Stimulated activated CD8-positive, alpha-beta memory T cell treated with anti-CD3 and anti-CD28 coated beads, Interleukin-7, amount 100 ng/mL, for 48 hours (primary cell): ENCODE measurements around the gene ARHGEF38.

ENCODE experiments used
- DNase-seq, 2 donors: peaks; one replicate each; pipeline ENCODE4 v3.0.0-alpha.2; 2020; ENCODE audit warnings: low read depth in 1 of 2; ENCODE audit errors: extremely low read depth in 1 of 2

ARHGEF38 gene, protein sequence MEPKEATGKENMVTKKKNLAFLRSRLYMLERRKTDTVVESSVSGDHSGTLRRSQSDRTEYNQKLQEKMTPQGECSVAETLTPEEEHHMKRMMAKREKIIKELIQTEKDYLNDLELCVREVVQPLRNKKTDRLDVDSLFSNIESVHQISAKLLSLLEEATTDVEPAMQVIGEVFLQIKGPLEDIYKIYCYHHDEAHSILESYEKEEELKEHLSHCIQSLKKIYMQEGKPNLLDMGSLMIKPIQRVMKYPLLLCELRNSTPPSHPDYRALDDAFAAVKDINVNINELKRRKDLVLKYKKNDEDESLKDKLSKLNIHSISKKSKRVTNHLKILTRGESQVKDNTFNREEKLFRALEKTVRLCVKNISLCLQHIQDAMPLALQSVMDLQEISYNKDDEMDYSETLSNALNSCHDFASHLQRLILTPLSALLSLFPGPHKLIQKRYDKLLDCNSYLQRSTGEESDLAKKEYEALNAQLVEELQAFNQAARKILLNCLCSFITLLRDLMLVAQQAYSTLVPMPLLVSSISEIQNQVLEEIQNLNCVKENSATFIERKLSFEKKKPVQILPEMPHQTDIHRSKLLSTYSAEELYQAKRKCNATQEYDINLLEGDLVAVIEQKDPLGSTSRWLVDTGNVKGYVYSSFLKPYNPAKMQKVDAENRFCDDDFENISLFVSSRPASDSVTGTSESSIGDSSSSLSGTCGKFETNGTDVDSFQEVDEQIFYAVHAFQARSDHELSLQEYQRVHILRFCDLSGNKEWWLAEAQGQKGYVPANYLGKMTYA

GRCh38 chr4:105551965-105552746 lies at the start of gene ARHGEF38:
TSS of gene ARHGEF38 (plus strand) at chr4:105552620. CDS start at chr4:105552766, 146 bp downstream.
- DNase-seq, result no peak

DNA sequence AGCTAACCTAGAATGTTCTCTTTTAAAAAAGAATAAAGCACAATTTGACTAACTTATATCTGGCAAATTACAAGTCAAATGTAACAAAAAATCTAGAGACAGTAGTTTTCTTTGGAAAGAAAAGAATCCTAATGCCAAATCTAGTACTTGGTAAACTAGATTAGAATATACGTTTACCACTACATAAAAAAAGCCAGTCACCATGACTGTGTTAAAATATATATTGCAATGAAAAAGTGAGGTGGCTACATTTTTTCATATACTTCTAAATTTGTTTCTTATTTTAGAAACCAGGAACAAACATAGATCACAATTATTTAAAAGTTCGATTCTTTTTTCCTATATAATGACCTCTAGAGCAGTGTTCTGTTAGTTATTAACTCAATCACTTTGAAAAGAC lies 48.9 kb upstream of the ARHGEF38 start:
- no peak for DNase-seq

DNA sequence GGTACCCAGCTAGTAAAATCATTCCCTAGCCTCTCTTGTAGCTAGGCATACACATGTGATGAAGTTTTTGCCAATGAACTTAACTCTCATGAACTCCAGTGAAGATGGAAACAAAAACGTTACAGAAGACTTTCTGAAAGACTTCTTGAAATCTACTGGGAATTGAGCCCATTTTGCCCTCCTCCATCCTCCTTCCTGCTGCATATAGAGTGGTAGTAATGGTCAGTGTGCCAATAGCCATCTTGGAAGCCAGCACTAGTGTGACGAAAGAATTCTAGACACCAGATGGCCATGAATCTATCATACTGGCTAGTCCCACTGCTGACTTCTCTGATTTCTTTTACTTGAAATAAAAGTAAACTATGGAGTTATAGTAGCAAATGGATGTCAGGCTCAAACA lies 47.7 kb upstream of the ARHGEF38 start:
- DNase-seq, result no peak

GRCh38 chr4:105509291-105509690 lies 43.1 kb upstream of the ARHGEF38 start:
- no peak for DNase-seq

DNA sequence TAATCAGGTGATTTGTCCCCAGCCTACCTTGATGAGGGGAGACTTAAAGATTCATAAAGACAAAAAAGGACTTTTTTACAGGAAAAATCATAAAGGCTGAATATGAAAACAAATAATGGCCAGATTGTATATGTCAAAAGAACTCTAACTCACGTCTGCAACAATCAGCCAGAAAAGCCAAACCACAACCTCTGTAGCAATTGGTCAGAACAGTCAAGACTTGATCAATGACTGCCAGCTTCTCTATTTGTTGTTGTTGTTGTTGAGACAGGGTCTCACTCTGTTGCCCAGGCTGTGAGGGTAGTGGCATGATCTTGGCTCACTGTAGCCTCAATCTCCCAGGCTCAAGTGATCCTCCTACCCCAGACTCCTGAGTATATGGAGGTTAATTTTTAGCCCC lies 42.7 kb upstream of the ARHGEF38 start:
- no peak for DNase-seq

- no peak for DNase-seq
These were observed 42.2 kb upstream of the ARHGEF38 start for GRCh38 chr4:105510245-105510644.

- no peak for DNase-seq
These were observed 31.3 kb upstream of the ARHGEF38 start for GRCh38 chr4:105520819-105521790.

- DNase-seq, result no peak
These were observed 25.8 kb upstream of the ARHGEF38 start for GRCh38 chr4:105526656-105527055.

- no peak for DNase-seq
These were observed 25.3 kb upstream of the ARHGEF38 start for GRCh38 chr4:105527081-105527480.

DNA sequence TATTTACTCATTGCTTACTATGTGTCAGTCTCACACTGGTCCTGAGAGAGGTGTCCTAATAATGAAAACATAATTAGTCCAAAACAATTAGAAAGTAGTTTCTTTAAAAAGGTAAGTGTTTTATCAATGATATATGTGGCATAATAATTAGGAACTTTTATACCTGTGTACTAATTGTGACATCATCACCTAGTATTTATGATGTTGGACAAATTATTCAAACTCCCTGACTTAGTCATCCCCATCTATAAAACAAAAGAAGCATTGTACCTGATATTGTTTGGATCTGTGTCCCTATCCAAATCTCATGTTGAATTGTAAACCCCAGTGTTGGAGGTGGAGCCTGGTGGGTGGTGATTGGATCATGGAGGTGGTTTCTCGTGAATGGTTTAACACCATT lies 15.8 kb upstream of the ARHGEF38 start:
- no peak for DNase-seq

GRCh38 chr4:105541420-105541819 lies 11.0 kb upstream of the ARHGEF38 start:
- DNase-seq, result no peak

- DNase-seq, result no peak
These were observed 10.4 kb upstream of the ARHGEF38 start for GRCh38 chr4:105542039-105542438.

GRCh38 chr4:105543346-105543745 lies 9.1 kb upstream of the ARHGEF38 start:
- no peak for DNase-seq

DNA sequence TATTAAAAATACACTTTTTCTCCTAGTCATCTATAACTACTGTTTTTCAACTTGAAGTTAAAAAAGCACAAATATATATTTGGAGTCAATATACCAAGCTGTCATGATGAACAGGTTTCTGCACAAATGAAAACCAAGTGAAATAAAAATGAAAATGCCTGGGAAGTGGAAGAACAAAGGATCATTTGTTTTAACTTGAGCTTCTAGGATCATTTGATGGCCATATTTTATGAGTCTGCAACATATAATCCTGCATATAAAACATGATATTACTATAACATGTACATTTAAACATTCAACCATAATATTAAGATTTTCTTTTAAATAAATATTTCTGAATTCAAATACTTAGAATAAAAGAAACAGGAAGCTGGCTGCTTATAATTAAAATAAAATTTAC lies 8.5 kb upstream of the ARHGEF38 start:
- DNase-seq, result no peak

DNA sequence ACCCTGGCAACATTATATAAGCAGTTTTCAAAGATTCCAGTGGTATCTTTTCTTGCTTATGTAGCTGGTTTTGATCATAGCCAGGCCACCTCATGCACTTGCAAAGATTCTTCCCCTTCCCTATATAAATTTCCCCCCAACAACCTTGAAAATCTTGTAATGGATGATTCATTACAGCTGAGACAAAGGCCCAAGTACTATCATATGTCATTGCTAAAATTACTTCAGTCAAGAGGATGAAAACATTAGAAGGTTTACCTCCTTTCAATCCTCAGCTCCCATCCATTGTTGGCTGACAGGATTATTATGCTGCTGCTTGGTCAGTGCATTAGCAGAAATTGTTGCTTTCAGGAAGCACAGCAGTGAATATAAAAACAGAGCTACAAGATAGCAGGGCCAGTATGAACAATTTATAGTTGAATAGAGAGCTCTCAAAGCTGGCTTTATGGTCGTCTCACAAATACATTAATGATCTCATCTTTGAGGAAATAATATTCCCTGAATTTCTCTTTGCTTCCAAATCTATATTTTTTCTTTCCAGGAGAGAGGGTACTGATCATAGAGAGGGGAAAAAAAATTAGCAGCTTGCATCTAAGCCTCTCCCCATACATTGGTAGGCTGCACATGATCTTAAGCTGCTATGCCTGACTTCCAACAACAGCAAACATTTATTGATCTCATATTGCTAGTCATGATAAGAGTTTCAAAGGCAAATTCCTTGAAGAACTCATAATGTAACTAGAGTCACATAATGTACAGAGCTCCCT lies 7.7 kb upstream of the ARHGEF38 start:
- no peak for DNase-seq

DNA sequence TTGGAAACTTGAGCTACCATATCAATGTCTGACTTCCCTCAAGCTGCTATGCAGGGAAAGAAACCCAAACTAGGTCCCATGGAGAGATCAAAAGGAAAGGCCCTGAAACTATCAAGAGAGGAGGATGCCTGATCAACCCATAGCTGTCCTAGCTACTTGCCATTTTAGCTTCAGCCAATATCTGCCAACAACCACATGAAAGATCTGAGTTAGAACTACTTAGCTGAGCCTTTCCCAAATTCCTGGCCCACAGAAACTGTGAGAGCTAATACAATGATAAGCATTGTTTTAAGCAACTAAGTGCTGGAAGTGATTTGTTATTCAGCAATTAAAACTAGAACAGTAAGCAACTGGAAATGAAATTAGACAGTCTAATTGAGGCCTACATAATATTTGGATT lies 6.3 kb upstream of the ARHGEF38 start:
- no peak for DNase-seq

DNA sequence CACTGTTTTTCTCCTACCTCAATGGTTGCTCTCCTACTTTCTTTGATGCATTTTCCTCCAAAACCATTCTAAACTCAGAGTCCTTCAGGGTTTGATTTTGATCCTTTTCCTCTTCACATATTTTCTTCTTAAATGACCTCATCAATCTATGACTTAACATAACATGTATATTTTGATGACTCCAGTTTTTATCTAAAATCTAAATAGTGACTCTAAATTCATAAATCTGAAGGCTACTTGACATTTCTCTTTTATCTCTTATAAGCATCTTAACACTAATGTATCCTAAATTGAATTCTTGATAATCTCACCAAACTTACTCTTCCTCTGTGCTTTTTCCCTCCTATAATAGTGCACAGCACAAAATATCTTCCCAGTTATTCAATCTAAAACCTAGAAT lies 4.7 kb upstream of the ARHGEF38 start:
- no peak for DNase-seq

- no peak for DNase-seq
These were observed 3.9 kb upstream of the ARHGEF38 start for GRCh38 chr4:105548483-105548882.

GRCh38 chr4:105550641-105551040 lies 1.8 kb upstream of the ARHGEF38 start:
- no peak for DNase-seq

DNA sequence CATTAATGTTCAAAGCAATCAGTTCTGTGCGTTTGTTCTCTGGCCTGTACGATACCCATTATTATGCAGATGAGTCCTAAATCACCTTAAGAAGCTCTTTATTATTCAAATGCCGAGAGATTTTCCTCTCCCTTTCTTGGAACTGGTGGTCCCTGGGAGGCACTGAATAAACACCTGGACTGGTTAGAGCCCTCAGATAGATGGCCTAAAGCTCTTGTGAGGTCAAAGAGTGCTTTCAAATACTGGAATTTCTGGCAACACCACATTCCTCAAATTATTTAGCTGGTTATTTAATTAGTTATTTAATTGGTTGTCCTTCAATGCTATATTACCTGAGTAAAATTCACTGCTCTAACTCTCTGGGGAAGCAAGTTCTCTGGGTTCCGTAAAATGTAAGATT lies 3.0 kb downstream of the ARHGEF38 start:
- DNase-seq, result no peak
